HCT116 (cell line): ENCODE measurements around the gene SIK3. TPM values are rescaled to one million over a fixed set of nuclear protein-coding genes. Genes with fewer than 3 reads are reported as not detected.

Experiments
- ATAC-seq: fragments of 200-7000 bp; cut with Tn5 transposase; 2 replicates; pipeline ENCODE4 v1.9.1; 2020; ENCODE audit warnings: mild to moderate bottlenecking, moderate library complexity
- BruUV-seq: library from RNA; stranded (reverse); fragments of 400-500 nt; replicated peaks from 2 replicates; lab custom pipeline; 2021; lab: Mats Ljungman, UMichigan
- CTCF ChIA-PET: fragments of 300-600 bp; sonication (Branson Sonifier 250); formaldehyde crosslinking; loops from one replicate; lab custom pipeline; 2021; ENCODE audit warnings: antibody characterized with exemption; lab: Charles Lee
- POLR2A ChIA-PET: fragments of 300-600, 350-600 bp; sonication (Branson Sonifier 250); formaldehyde crosslinking; loops from one replicate; lab custom pipeline; 2021; ENCODE audit warnings: antibody characterized with exemption; lab: Charles Lee
- RAD21 ChIA-PET, 2 experiments: fragments of 300-600 bp; sonication (Branson Sonifier 250); formaldehyde crosslinking; loops; one replicate each; lab custom pipeline; 2023; ENCODE audit warnings: low total read pairs in 2 of 2; ENCODE audit not compliant: uncharacterized antibody in 2 of 2, unreplicated experiment in 2 of 2, low non-redundant PET in 1 of 2; lab: Charles Lee
- DNase-seq: peaks from one replicate; pipeline ENCODE4 v3.0.0-alpha.2; 2010; ENCODE audit warnings: low read depth, low spot score
- H2AFZ ChIP-seq: fragments of 200-600 bp; shearing (Covaris generic), sonication (generic); 2 replicates; pipeline ENCODE4 v1.6.1; 2017; ENCODE audit warnings: low read depth, mixed run types, mixed read lengths, antibody characterized with exemption, low read length; ENCODE audit not compliant: poor library complexity, severe bottlenecking
- H3K27ac ChIP-seq: 2 replicates; pipeline ENCODE4 v1.5.1; 2012; ENCODE audit warnings: low read depth, low read length
- H3K27me3 ChIP-seq: fragments of 200-600 bp; sonication (generic); 2 replicates; pipeline ENCODE4 v1.6.1; 2016; ENCODE audit warnings: mixed run types, low read length, mixed read lengths; ENCODE audit not compliant: insufficient read depth
- H3K36me3 ChIP-seq, 2 experiments: fragments of 200-500 bp in 1 of 2; fragments of 200-600 bp in 1 of 2; sonication (Bioruptor generic) in 1 of 2; sonication (generic) in 1 of 2; 2 replicates each; pipeline versions ENCODE4 v1.5.1 to v1.6.1; 2014 to 2016; ENCODE audit warnings: low read length in 2 of 2, inconsistent platforms in 1 of 2, mixed read lengths in 1 of 2, mixed run types in 1 of 2; ENCODE audit not compliant: insufficient read depth in 2 of 2, control insufficient read depth in 1 of 2
- H3K4me1 ChIP-seq, 2 experiments: fragments of 200-600 bp in 1 of 2; sonication (generic) in 1 of 2; 2 replicates each; pipeline versions ENCODE4 v1.5.1 to v1.6.1; 2012 to 2017; ENCODE audit warnings: low read length in 2 of 2, inconsistent platforms in 1 of 2, mild to moderate bottlenecking in 1 of 2, mixed read lengths in 1 of 2, mixed run types in 1 of 2, moderate library complexity in 1 of 2; ENCODE audit not compliant: insufficient read depth in 2 of 2, control insufficient read depth in 1 of 2
- H3K4me2 ChIP-seq: fragments of 200-600 bp; sonication (generic); 2 replicates; pipeline ENCODE4 v1.6.1; 2017; ENCODE audit warnings: mixed run types, low read length, mixed read lengths
- H3K4me3 ChIP-seq, 2 experiments: fragments of 200-600 bp in 1 of 2; sonication (generic) in 1 of 2; replicated peaks in 1 of 2; 2 replicates each; pipeline ENCODE4 v1.5.1; 2011 to 2016; ENCODE audit warnings: low read length in 2 of 2, control low read depth in 1 of 2, low read depth in 1 of 2, mild to moderate bottlenecking in 1 of 2, mixed read lengths in 1 of 2, mixed run types in 1 of 2
- H3K79me2 ChIP-seq: fragments of 200-600 bp; sonication (generic); 2 replicates; pipeline ENCODE4 v1.6.1; 2017; ENCODE audit warnings: mild to moderate bottlenecking, mixed run types, low read length, moderate library complexity, mixed read lengths; ENCODE audit not compliant: insufficient read depth
- H3K9ac ChIP-seq: fragments of 200-600 bp; sonication (generic); 2 replicates; pipeline ENCODE4 v1.6.1; 2016; ENCODE audit warnings: low read length, mixed read lengths
- H3K9me2 ChIP-seq: fragments of 200-600 bp; sonication (generic), shearing (Covaris generic); 2 replicates; pipeline ENCODE4 v1.6.1; 2017; ENCODE audit warnings: mixed run types, mild to moderate bottlenecking, moderate library complexity; ENCODE audit not compliant: insufficient read depth
- H3K9me3 ChIP-seq, 2 experiments: fragments of 200-500 bp in 1 of 2; fragments of 200-600 bp in 1 of 2; sonication (Bioruptor generic) in 1 of 2; sonication (generic) in 1 of 2; 2 replicates each; pipeline ENCODE4 v1.6.1; 2014 to 2017; ENCODE audit warnings: low read length in 2 of 2, mixed read lengths in 2 of 2, inconsistent platforms in 1 of 2, low read depth in 1 of 2, mild to moderate bottlenecking in 1 of 2, mixed run types in 1 of 2, moderate library complexity in 1 of 2; ENCODE audit not compliant: control insufficient read depth in 1 of 2, insufficient read depth in 1 of 2
- H4K20me1 ChIP-seq: fragments of 200-600 bp; sonication (generic), shearing (Covaris generic); 2 replicates; pipeline ENCODE4 v1.6.1; 2017; ENCODE audit warnings: mixed run types, mild to moderate bottlenecking, moderate library complexity; ENCODE audit not compliant: insufficient read depth
- CBX3 ChIP-seq: IDR thresholded peaks from 2 replicates; pipeline ENCODE4 v1.6.1; 2012; ENCODE audit warnings: low read depth
- CEBPB ChIP-seq: IDR thresholded peaks from 2 replicates; pipeline ENCODE4 v1.6.1; 2012; ENCODE audit warnings: low read depth
- EGR1 ChIP-seq: IDR thresholded peaks from 2 replicates; pipeline ENCODE4 v1.6.1; 2012; ENCODE audit warnings: low read depth
- ELF1 ChIP-seq: IDR thresholded peaks from 2 replicates; pipeline ENCODE4 v1.6.1; 2012; ENCODE audit warnings: low read depth, borderline replicate concordance
- EZH2 ChIP-seq: fragments of 200-600 bp; sonication (generic); IDR thresholded peaks from 2 replicates; pipeline ENCODE4 v1.6.1; 2017; ENCODE audit warnings: antibody characterized with exemption, mixed run types
- FOSL1 ChIP-seq: IDR thresholded peaks from 2 replicates; pipeline ENCODE4 v1.6.1; 2012; ENCODE audit warnings: low read depth
- POLR2A ChIP-seq: IDR thresholded peaks from 2 replicates; pipeline ENCODE4 v1.7.0; 2011; ENCODE audit warnings: borderline replicate concordance; ENCODE audit not compliant: insufficient read depth, insufficient read length; ENCODE audit errors: extremely low read depth
- RAD21 ChIP-seq: IDR thresholded peaks from 2 replicates; pipeline ENCODE4 v1.6.1; 2012; ENCODE audit warnings: low read depth, mild to moderate bottlenecking
- SP1 ChIP-seq: IDR thresholded peaks from 2 replicates; pipeline ENCODE4 v1.6.1; 2012; ENCODE audit warnings: low read depth
- TCF7L2 ChIP-seq: IDR thresholded peaks from 2 replicates; pipeline ENCODE4 v1.7.0; 2011; ENCODE audit warnings: borderline replicate concordance, inconsistent platforms; ENCODE audit not compliant: insufficient read depth, insufficient read length; ENCODE audit errors: extremely low read depth
- ZNF274 ChIP-seq: fragments of 200-500 bp; sonication (Bioruptor generic); IDR thresholded peaks from 2 replicates; pipeline ENCODE4 v1.6.1; 2014; ENCODE audit warnings: mild to moderate bottlenecking, low read depth, low read length, inconsistent platforms
- intact Hi-C: fragments of 100-400 bp; cut with micrococcal nuclease; formaldehyde crosslinking; loops from 2 replicates; pipeline ENCODE4 v1.10.0; 2022
- total RNA-seq: library from RNA; stranded (reverse); gene quantifications from one replicate; pipeline ENCODE4 v1.2.1, GENCODE V29; 2021; ENCODE audit not compliant: unreplicated experiment
- TF ChIP-seq, protein P1 (sequence below): IDR thresholded peaks from 2 replicates; pipeline ENCODE4 v1.6.1; 2012
- TF ChIP-seq, protein P2 (sequence below): IDR thresholded peaks from 2 replicates; pipeline ENCODE4 v1.6.1; 2012; ENCODE audit warnings: low read depth
- TF ChIP-seq, protein P3 (sequence below), 3 experiments: fragments of 200-600 bp in 1 of 3; sonication (generic) in 1 of 3; IDR thresholded peaks in 2 of 3; conservative IDR thresholded peaks in 1 of 3; 2 replicates each; pipeline ENCODE4 v1.5.1; 2012 to 2017; ENCODE audit warnings: low read depth in 2 of 3, low read length in 2 of 3, antibody characterized with exemption in 1 of 3, borderline replicate concordance in 1 of 3, control low read depth in 1 of 3, mild to moderate bottlenecking in 1 of 3, mixed read lengths in 1 of 3, mixed run types in 1 of 3, moderate library complexity in 1 of 3; ENCODE audit not compliant: insufficient read depth in 1 of 3
- TF ChIP-seq, protein P4 (sequence below): IDR thresholded peaks from 2 replicates; pipeline ENCODE4 v1.6.1; 2011; ENCODE audit warnings: mild to moderate bottlenecking, low read length, moderate library complexity; ENCODE audit not compliant: insufficient replicate concordance; ENCODE audit errors: extremely low read depth
- TF ChIP-seq, protein P5 (sequence below): IDR thresholded peaks from 2 replicates; pipeline ENCODE4 v1.6.1; 2012

The SIK3 gene
- total RNA-seq, 1 experiment from 2014 or later, result 21.0 TPM

DNA sequence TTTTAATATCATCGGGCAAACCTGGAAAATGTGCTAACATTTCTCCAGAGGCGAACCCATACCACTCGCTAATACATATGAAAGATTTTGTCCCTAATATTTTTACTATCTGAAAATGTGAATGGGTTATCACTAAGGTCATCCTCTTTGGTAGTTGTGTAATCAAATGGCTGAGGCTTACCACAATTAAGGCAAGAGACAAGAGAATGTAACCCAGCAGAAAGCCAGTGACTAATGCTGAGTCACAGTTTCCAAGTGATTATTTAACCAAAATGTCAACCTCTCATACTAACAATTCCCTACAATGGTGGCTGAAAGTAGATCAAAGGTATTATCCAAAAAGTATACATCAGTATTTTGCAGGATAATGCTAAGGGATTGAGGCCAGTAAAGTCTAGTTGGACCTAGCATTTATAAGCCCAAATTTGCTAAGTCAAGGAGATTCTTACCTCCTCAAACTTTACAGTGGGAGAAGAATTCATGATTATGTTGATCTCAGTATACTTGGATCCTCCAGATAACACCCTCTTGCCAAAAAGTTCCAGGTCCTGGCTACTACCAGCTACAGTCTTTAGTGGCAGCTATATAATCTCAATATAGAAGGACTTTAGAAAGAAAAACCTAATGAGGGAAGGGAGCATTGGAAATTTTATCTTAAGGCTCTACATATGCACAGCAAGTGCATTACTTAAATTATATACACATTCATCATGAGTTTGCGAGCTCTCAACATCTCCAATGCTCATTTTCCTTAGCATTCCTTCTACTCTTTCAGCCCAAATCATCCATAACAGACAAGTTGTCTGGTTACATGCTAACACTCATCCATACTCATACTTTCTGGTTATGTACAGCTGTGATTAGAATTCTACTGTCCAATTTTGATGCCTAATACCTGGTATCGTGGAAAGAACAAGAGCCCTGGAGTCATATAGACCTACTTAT lies 25.4 kb downstream of the SIK3 start (continued):
- TF ChIP-seq POLR2A (no peak), EZH2 (no peak), RAD21 (0 out of 2 replicates have a peak, but pooled peaks have one; percentile 25), CEBPB (peak; percentile 100)
- TF ChIP-seq, protein P1, sequence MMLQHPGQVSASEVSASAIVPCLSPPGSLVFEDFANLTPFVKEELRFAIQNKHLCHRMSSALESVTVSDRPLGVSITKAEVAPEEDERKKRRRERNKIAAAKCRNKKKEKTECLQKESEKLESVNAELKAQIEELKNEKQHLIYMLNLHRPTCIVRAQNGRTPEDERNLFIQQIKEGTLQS, result peak; percentile 78

DNA sequence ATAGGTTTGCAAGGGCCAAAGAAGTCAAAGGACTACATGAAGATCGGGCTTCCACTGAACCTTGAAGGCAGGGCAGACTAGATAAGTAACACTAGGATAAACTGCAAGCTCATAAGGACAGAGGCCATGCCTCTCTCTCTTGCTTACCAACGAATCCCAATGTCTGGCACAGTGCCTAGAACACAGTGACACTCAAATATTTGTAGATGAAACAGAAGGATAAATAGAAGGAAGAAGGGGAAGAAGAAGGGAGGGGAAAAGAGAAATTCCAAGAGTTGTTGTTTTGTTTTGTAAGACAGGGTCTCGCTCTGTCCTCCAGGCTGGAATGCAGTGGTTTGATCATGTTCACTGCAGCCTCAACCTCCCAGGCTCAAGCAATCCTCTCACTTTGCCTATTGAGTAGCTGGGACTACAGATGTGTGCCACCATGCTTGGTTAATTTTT lies 26.9 kb downstream of the SIK3 start:
- H3K79me2 ChIP-seq, result peaks cover 52% of the 10 kb centered on the region
- DNase-seq, result no peak
- TF ChIP-seq RAD21 (no peak), TCF7L2 (no peak), SP1 (no peak), EGR1 (no peak), CBX3 (no peak), CEBPB (no peak), FOSL1 (no peak), EZH2 (no peak), ELF1 (no peak), ZNF274 (no peak)
- TF ChIP-seq, protein P2, sequence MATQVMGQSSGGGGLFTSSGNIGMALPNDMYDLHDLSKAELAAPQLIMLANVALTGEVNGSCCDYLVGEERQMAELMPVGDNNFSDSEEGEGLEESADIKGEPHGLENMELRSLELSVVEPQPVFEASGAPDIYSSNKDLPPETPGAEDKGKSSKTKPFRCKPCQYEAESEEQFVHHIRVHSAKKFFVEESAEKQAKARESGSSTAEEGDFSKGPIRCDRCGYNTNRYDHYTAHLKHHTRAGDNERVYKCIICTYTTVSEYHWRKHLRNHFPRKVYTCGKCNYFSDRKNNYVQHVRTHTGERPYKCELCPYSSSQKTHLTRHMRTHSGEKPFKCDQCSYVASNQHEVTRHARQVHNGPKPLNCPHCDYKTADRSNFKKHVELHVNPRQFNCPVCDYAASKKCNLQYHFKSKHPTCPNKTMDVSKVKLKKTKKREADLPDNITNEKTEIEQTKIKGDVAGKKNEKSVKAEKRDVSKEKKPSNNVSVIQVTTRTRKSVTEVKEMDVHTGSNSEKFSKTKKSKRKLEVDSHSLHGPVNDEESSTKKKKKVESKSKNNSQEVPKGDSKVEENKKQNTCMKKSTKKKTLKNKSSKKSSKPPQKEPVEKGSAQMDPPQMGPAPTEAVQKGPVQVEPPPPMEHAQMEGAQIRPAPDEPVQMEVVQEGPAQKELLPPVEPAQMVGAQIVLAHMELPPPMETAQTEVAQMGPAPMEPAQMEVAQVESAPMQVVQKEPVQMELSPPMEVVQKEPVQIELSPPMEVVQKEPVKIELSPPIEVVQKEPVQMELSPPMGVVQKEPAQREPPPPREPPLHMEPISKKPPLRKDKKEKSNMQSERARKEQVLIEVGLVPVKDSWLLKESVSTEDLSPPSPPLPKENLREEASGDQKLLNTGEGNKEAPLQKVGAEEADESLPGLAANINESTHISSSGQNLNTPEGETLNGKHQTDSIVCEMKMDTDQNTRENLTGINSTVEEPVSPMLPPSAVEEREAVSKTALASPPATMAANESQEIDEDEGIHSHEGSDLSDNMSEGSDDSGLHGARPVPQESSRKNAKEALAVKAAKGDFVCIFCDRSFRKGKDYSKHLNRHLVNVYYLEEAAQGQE, result no peak
- TF ChIP-seq, protein P3, sequence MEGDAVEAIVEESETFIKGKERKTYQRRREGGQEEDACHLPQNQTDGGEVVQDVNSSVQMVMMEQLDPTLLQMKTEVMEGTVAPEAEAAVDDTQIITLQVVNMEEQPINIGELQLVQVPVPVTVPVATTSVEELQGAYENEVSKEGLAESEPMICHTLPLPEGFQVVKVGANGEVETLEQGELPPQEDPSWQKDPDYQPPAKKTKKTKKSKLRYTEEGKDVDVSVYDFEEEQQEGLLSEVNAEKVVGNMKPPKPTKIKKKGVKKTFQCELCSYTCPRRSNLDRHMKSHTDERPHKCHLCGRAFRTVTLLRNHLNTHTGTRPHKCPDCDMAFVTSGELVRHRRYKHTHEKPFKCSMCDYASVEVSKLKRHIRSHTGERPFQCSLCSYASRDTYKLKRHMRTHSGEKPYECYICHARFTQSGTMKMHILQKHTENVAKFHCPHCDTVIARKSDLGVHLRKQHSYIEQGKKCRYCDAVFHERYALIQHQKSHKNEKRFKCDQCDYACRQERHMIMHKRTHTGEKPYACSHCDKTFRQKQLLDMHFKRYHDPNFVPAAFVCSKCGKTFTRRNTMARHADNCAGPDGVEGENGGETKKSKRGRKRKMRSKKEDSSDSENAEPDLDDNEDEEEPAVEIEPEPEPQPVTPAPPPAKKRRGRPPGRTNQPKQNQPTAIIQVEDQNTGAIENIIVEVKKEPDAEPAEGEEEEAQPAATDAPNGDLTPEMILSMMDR (IDR thresholded peaks at IDR 0.05 in 2 of 3, conservative IDR thresholded peaks at IDR 0.05 in 1 of 3; ENCODE audit: borderline replicate concordance in 1 of 3, insufficient read depth in 1 of 3, low read depth in 2 of 3, low read length in 2 of 3), result no peak
- TF ChIP-seq, protein P4, sequence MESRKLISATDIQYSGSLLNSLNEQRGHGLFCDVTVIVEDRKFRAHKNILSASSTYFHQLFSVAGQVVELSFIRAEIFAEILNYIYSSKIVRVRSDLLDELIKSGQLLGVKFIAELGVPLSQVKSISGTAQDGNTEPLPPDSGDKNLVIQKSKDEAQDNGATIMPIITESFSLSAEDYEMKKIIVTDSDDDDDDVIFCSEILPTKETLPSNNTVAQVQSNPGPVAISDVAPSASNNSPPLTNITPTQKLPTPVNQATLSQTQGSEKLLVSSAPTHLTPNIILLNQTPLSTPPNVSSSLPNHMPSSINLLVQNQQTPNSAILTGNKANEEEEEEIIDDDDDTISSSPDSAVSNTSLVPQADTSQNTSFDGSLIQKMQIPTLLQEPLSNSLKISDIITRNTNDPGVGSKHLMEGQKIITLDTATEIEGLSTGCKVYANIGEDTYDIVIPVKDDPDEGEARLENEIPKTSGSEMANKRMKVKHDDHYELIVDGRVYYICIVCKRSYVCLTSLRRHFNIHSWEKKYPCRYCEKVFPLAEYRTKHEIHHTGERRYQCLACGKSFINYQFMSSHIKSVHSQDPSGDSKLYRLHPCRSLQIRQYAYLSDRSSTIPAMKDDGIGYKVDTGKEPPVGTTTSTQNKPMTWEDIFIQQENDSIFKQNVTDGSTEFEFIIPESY, result no peak
- TF ChIP-seq, protein P5, sequence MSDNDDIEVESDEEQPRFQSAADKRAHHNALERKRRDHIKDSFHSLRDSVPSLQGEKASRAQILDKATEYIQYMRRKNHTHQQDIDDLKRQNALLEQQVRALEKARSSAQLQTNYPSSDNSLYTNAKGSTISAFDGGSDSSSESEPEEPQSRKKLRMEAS, result no peak

More for the DNA sequence above, 26.9 kb downstream of the SIK3 start:
- peaks cover 28 to 34% of the 10 kb centered on the region in 2 experiments for H3K4me1 ChIP-seq
- no TSS peak for BruUV-seq
- no peak overlapping the region for H3K27ac ChIP-seq
- POLR2A ChIA-PET, result no interaction called here
- no peak overlapping the region for H3K4me3 ChIP-seq
- intact Hi-C loops, result no loop called here
- H3K27me3 ChIP-seq, result peaks cover 9% of the 10 kb centered on the region; the same call in 1 of the 2 replicates
- H3K9me2 ChIP-seq, result no peaks in the 10 kb centered on the region
- H3K9me3 ChIP-seq, result no peaks in the 10 kb centered on the region
- no peak for ATAC-seq
- CTCF ChIA-PET, result no interaction called here
- H3K4me2 ChIP-seq, result peak overlapping the region; percentile 67
- RAD21 ChIA-PET, result no interaction called here
- no peak overlapping the region for H2AFZ ChIP-seq
- H3K36me3 ChIP-seq, result no peaks in the 10 kb centered on the region
- peaks cover 60% of the 10 kb centered on the region for H4K20me1 ChIP-seq
- no peak overlapping the region for H3K9ac ChIP-seq
